Jurkat, Clone E6-1 (cell line): ENCODE data around the gene EFEMP2.

Experiments
- DNase-seq: peaks from one replicate; pipeline ENCODE4 v3.0.0-alpha.2; 2011; ENCODE audit warnings: low read depth, low spot score
- H3K4me3 ChIP-seq: 2 replicates; pipeline ENCODE4 v1.5.1; 2011; ENCODE audit warnings: mild to moderate bottlenecking, low read length, control low read depth, moderate library complexity

The EFEMP2 gene

DNA sequence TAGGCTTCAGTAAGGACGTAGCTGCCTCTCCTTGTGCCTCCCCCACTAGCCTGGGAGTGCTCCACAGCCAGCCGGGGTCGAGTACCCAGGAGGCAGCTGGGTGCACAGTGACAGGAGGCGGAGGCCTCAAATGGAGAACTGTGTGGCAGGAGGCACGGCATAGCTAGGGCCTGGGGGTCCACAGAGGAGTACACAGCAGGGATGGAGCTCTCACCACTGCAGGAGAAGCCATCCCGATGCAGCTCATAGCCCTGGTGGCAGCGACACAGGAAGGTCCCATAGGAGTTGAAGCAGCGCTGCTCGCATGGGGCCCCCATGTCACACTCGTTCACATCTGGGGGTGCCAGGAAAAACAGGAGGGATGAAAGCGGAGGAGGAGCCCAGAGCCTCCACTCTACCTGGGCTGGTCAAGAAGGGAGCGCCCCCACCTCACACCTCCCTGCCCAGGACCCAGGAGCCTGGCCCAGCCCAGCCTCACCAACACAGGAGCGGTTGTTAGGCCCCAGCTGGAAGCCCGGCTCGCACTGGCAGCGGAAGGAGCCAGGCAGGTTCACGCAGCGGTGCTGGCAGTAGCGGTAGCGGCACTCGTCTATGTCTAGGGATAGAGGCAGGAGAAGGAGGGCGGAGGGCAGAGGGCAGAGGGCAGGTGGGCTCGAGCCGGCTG, 2.8 kb downstream of the EFEMP2 start:
- no peak overlapping the region for H3K4me3 ChIP-seq
- DNase-seq = no peak

DNA sequence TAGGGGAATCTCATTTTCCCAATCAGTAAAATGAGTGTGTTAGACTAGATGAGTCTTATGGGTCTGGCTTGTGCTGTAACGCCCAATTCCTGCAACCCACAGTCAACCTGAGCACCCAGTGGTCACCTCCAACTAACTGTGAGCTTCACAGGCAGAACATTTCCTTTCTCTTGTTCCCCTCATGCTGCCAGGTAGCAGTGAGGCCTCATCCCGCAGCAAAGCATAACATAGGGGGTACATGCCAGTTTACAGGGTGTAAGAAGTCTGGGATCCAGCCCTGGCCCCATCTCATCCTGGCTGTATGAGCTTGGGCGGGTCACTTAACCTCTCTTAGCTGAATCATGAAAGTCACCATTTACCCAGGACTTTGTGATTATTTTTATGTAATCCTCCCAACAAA, 3.7 kb downstream of the EFEMP2 start:
- H3K4me3 ChIP-seq = no peak overlapping the region
- DNase-seq = no peak

- no peak overlapping the region for H3K4me3 ChIP-seq
- no peak for DNase-seq
Observed at GRCh38 chr11:65868076-65868667, 4.4 kb downstream of the EFEMP2 start.

DNA sequence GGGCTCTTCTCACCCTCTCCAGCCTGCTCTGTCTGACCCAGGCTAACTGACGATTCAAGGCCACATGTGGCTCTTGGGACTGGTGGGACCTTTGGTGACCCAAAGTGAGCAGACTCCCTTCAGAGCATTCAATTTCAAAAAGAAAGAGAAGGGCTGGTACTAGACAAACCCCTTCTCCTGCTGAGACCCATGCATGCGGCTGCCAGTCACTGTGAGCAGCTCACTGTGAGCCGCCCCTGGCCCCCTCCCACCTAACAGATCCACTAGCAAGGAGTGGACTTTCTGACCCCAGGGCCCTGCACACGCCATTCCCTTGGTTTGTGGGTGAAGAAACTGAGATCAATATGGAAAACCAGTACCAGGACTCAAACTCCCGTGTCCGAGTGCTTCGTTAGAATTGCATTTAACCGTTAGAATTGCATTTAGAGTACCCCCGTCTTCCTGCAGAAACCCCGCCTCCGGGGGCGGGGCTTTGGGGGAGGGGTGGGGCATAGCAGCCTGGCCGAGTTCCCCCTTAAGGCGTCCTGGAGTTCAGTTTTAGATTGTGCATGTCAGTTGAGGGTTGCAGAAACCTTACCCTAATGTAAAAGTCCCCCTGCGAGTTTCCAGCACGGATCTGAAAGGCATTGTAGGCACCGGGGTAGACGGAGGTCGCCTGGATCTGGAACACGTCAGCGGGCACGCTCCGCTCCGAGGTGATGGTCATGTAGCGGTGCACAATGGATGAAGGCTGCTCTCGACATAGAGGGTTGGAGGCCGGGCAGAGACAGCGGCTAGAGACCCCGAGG, 5.1 kb downstream of the EFEMP2 start:
- DNase-seq = no peak
- no peak overlapping the region for H3K4me3 ChIP-seq

- no peak overlapping the region for H3K4me3 ChIP-seq
- no peak for DNase-seq
Observed at GRCh38 chr11:65866509-65867283, 5.9 kb downstream of the EFEMP2 start.

DNA sequence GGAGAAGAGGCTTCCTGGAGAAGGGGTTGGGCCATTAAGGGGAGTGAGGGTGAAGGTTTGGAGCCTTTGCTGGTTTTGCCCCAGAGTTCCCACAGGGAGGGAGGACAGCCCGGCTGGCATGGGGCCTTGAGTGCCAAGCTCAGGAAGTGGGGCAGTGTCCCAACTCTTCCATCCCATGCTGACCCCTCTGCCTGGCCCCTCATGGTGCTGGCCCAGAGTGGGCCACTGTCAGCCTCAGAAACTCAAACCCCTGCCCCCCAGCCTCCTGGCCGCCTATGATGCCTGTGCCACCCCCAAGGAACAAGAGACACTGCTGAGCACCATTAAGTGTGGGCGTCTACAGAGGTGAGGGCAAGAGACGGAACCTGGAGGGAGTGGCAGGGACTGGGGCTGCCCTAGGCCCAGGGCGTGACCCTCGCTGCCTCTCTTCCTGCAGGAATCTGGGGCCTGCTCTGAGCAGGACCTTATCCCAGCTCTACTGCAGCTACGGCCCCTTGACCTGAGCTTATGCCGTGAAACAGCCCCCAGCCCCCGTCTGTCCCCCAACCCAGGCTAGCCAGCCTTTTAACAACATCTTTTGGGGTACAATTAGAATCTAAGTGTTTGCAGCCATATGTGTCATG, 6.9 kb downstream of the EFEMP2 start:
- no peak for DNase-seq
- H3K4me3 ChIP-seq = no peak overlapping the region

DNA sequence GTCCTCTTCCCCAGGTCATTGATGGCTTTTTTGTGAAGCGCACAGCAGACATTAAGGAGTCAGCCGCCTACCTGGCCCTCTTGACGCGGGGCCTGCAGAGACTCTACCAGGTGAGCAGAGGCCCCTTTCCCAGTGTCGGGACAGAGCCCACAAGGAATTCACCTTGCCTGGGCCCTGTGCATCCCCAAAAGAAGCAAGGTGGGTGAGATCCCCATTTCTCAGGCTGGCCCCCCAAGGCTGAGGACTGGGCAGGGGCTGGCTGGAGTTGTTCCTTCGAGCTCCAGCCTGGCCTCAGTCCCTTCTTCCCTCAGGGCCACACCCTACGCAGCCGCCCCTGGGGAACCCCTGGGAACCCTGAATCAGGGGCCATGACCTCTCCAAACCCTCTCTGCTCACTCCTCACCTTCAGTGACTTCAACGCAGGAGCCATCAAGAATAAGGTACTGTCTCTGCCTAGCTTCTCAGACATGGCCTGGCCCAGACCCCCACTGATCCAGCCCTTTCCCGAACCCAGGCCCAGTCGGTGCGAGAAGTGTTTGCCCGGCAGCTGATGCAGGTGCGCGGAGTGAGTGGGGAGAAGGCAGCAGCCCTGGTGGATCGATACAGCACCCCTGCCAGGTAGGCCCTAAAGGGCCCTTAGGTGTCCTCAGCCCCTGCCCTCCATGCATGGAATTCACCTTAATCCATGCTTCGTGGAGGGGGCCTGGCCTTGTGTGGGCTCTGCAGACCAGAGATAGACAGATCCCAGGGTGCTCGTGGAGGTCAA, 7.7 kb downstream of the EFEMP2 start:
- no peak for DNase-seq
- no peak overlapping the region for H3K4me3 ChIP-seq

- no peak overlapping the region for H3K4me3 ChIP-seq
- DNase-seq = no peak
Observed at GRCh38 chr11:65863889-65864705, 8.5 kb downstream of the EFEMP2 start.

- no peak overlapping the region for H3K4me3 ChIP-seq
- no peak for DNase-seq
Observed at GRCh38 chr11:65862941-65863888, 9.4 kb downstream of the EFEMP2 start.

DNA sequence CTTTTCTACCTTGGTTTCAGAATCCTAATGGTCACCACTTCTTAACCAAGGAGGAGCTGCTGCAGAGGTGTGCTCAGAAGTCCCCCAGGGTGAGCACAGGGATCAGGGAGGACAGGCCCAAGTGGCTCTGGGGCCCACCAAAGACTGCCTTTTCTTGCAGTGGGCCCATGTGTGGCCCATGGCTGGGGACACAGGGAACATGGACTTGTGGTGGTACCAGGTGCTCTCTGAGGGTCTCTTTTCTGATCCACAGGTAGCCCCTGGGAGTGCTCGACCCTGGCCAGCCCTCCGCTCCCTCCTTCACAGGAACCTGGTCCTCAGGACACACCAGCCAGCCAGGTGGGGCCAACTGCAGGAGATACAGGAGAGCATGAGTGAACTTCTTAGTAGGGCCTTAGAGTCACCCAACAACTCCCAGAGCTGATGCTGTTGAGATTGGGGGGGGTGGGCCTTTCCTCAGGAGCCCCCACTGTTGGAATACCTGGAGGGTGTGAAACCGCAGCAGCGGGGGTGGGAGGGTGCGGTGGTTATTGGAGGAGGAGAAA, 10.3 kb downstream of the EFEMP2 start:
- H3K4me3 ChIP-seq = no peak overlapping the region
- DNase-seq = no peak

DNA sequence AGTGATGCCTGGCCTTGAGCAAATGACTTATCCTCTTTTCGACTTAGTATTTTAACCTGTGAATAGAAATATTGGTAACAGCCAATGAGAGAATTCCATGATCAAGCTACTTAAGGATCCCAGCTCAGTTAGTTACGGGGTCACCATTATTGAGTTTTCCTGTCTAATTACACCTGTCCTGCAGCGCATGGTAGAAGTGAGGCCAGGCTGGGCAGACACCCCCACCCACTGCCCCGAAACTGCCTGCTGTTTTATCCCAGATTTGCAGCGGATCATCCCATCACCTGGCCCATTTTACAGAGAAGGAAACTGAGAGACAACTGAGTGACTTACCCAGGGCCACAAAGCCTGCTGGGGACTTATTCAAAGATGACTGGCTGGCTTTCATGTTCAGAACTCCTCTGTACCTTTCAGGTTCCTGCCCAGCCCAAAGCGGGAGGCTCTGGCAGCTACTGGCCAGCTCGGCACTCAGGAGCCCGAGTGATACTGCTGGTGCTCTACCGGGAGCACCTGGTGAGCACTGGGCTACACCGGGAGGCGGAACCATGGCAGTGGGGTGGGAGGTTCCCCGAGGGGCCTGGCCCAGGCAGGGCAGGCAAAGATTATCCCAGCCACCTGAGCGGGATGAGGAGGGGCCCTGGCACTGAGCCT, 10.9 kb downstream of the EFEMP2 start:
- DNase-seq = no peak
- H3K4me3 ChIP-seq = peak overlapping the region; percentile 96

DNA sequence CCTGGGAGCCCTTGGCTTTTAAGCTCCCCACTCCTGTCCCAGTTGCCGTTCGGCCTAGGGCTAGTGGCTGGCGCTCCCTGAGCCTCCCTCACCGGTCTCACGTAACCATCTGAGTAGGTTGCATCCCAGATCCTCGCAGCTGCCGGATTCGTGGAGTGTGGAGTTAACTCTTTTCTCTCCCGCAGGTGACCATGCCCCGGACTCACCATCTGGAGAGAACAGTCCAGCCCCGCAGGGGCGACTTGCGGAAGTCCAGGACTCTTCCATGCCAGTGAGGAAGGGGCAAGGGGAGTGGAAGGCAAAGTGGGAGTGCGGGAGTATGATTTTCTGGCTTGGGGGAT, 11.5 kb downstream of the EFEMP2 start:
- H3K4me3 ChIP-seq = peak overlapping the region; percentile 96
- DNase-seq = no peak

- peak within 1 kb of the TSS; percentile 96 for H3K4me3 ChIP-seq
- DNase-seq = peak; percentile 97
Observed at GRCh38 chr11:65860278-65861164, 12.1 kb downstream of the EFEMP2 start, which contains the start of gene MUS81. Gene MUS81, plus strand, starts transcription at chr11:65860433. Its CDS starts 321 bp downstream, at chr11:65860754.

DNA sequence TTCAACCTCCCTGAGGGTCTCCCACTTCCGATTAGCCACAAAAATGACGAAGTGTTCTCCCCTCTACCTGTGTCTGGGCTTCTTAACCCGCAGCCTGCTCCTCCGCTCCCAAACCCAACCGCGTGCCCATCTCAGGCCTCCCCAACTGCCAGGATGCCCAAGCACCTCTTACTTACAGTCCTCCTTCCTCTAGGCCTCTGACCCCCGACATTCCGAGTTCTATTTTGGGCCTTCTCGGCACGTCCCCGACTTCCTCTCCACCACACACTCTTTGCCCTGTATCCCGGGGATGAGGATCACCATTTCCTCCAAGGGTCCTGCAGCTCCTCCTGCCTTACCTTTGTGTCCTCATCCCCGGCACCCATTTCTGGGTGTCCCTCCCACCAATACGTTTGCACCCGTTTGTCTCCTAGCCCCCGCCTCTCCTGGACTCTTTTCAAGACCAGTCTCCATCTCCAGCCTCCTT, 12.8 kb downstream of the EFEMP2 start:
- H3K4me3 ChIP-seq = peak overlapping the region; percentile 96
- no peak for DNase-seq
